GM19468 (cell line): ENCODE results near the gene ADAMTS6.

Experiments used
- ATAC-seq: cut with Tn5 transposase; IDR thresholded peaks from one replicate; pipeline ENCODE4 v1.9.1; 2021; ENCODE audit warnings: mild to moderate bottlenecking, moderate library complexity, moderate number of reproducible peaks; ENCODE audit not compliant: unreplicated experiment; ENCODE audit errors: extremely low read depth

ADAMTS6 gene

DNA sequence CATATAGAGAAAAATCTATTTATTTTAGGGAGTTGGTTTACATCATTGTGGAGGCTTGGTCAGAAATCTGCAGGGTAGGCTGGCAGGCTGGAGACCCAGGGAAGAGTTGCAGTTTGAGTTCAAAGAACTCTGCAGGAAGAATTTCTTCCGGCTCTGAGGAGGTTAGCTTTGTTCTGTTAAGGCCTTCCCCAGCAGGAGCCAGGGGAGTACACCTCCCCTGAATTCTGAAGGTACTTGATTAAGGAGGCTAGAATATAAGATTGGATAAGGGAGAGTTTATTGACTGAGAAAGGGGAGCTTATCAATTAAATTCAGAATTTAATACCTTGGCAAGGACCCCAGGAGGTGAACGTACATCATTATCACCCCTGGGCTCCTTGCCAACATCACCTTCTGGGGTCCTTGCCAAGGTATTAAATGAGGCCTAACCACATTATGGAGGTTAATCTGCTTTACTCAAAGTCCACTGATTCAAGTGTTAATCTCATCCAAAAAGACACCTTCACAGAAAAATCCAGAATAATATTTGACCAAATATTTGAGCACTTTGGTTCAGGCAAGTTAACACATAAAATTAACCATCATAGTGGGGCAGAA is 361.3 kb downstream of the ADAMTS6 start:
- ATAC-seq = no peak

DNA sequence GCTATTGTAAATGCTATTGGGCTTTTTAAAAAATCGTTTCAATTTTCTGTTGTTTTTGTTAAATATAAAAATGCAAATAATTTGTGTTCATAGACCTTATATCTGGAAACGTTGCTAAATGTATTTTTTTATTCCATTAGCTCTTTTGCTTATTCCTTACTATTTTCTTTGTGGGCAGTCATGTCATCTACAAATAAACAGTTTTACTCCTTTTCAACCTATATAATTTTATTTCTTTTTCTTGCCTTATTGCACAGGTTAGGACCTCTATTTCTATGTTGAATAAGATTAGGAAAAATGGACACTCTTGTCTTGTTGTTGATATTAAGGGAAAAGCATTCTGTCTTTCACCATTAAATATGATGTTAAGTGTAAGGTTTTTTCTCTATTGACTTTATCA is 364.2 kb downstream of the ADAMTS6 start:
- ATAC-seq = no peak

DNA sequence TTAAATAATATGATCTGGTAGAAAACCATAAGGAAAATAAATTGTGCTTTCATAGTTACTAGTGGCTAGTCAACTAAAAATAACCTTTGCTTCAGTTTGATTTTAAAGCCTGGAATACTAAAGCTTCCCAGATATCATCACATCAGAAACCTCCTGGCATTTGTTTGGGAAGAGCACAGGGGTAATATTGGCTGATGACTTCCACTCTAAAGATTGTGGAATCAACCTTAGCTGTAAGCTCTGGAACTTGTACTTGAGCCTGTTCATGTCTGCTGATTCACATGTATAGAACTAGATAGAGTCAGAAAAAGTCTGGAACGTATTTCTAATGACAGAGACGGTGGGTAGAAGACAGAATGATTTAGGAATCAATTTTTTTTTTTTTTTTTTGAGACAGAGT is 367.9 kb downstream of the ADAMTS6 start:
- ATAC-seq = no peak

DNA sequence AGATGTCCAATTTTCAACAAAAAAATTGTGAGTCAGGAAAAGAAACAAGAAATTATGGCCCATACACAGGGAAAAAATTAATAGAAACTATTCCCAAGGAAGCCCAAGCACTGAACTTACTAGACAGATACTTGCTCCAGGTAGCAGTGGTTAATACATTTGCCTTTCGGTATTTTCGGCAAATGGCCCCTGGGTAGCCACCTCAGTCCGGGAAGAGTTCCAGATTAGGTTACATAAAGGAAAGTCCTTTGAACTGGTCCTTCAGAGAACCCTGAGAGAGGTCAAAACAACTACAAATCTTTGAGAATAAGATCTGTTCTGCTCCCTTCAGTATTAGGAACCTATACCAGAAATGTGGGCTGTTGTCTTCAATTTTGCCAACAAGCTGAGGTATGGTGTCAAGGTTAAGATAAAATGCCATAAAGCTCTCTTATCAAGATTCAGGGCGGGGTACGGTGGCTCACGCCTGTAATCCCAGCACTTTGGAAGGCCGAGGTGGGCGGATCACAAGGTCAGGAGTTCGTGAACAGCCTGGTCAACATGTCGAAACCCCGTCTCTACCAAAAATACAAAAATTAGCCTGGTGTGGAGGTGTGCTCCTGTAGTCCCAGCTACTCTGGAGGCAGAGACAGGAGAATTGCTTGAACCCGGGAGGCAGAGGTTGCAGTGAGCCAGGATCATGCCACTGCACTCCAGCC is 369.6 kb downstream of the ADAMTS6 start:
- no peak for ATAC-seq

DNA sequence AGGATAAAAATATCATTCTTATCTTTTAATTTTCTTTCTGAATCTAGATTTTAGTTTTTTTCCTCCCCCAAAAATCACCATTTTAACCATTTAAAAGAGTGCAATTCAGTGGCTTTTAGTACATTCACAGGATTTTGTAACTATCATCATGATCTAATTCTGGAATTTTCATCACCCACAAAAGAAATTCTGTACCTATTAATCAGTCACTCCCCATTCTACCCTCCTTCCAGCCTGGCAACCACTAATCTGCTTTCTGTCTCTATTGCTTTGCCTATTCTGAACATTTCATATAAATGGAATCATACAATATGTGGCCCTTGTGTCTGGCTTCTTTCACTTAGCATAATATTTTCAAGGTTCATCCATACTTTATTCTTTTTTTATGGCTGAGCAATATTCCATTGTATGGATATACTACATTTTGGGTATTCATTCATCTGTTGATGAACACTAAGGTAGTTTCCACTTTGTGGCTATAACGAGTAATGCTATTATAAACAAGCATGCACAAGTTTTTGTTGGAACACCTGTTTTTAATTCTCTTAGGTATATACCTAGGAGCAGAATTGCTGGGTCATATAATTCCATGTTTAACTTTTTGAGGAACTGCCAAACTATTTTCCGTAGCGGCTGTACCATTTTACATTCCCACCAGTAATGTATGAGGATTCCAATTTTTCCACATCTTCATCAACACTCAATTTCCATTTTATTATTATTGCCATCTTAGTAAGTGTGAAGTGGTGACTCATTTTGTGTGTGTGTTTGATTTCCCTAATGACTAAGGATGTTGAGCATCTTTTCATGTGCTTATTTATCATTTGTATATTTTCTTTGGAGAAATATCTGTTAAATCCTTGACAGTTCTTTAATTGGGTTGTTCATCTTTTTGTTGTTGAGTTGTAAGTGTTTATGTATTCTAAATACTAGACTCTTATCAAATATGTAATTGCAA is 372.7 kb downstream of the ADAMTS6 start:
- no peak for ATAC-seq

DNA sequence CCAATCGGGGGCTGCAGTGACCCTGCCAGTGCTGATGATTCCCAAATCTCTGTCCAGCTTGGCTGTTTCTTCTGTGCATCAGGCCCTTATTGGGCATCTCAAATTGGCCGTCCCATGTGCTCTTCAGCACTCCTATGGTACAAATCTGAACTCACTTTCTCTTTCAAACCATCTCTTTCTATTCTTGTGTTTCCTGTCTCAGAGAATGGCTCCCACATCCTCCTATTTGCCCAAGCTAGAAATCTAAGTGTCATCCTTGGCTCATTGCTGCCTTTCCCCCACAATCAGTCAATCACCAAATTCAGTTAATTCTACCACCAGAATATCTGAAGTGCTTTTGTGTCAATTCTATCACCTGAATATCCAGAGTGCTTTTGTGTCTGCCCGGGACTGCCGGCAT is 376.4 kb downstream of the ADAMTS6 start:
- no peak for ATAC-seq

DNA sequence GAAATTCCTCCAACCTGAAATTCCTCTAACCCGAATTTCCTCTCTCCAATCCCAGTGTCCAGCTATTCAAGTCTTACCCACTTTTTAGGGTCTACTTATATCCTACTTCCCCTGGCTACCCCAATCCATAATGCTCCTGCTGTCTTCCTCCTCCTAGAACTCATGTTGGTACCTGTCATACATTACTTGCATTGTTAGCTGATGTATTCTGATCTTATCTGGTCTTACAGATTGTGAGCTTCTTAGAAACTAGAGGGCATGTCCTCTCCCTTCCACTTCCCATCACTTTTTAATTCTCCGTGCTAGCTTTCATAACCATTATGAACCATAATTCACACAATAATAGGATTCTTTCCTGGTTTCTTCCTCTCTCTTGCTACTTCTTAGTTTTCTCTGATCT is 376.9 kb downstream of the ADAMTS6 start:
- no peak for ATAC-seq

DNA sequence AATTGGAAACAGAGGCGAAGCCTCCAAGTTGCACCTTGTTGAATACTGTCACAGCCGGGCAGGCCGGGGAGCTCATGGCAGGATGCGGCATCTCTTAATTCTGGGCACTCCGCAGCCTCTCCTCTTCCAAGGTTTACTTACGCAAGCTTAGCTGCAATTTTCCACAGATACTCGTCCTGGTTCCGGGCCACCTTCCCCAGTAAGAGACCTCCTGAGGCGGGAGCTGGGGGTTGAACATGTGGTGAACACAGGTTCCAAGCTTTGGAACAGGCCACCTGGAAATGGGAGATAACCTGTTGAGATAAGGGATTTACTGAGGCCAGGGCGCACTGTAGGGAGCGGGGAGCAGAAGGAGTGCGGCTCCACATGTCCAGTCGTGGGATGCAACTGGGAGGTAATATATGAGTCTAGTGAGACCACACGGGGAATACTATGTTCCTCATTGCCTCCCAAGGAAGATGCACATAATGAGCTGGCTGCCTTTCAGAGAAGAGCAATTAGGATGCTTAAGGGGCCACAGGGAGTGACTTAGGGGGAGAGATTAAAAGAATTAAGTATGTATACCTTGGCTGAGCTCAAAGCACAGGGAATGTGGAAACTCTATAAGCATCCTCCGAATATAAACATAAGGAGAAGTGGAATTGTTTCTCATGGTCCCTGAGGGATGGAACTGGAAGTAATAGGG is 377.8 kb downstream of the ADAMTS6 start:
- ATAC-seq = no peak

DNA sequence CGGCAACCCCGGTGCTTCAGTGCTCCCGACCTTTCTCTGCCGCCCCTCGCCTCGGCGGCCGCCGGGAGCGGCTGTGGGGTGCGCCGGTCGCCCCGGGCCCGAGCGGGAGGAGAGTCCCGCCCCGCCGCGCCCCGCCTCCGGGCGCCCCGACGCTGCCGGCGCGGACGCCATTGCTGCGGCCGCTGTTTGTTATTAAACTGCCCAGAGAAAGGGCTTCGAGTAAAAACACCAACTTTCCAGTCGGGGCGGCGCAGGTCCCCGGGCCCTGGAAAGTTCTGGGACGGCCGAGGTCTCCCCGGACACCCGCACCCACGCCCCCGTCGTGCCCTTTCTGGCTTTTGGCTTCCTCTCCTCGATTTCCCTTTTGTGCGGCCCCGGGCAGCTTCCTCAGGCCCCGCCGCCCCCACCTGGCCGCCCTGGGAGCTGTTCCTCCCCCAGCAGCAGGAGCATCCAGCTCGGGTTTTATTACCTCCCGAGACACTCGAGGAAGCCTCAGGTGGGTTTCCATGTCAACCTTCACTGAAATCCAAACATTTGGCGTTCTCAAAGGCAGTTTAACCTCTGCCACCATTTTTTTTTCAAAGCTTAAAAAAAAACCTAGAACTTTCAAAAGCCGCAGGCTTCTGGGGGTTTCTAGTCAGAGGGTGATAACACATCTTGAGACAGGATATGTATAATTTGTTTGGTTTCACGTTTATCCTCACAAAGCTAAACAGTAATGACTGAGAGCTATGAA is 378.6 kb downstream of the ADAMTS6 start:
- peak; percentile 67 for ATAC-seq

DNA sequence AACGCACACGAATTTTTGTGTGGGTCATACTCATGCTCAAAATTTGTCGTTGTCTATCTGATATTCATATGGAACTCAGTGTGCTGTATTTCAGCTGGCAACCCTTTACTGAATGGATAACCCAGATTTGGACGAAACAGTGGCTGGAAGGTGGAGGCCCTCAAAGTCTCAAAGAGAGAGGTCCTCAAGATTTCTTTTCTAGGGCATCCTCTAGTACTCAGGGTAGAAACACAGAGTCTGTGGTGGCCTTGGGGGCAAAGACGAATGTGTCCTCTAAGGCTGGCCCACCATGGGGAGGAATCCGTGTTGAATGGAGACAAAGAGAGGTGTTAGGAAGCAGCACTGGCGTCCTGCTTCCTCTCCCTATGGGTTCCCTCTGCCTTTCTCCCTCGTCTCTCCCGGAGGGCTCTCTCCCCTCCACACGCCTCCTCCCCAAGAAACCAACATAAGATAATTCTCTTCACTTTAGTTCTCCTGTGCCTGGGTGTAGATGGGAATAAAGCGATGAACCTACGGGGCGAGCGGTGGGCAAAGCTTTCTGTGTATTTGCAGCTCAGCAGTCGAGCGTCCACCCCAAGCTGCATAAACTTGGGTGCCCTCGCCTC is 379.2 kb downstream of the ADAMTS6 start:
- no peak for ATAC-seq

DNA sequence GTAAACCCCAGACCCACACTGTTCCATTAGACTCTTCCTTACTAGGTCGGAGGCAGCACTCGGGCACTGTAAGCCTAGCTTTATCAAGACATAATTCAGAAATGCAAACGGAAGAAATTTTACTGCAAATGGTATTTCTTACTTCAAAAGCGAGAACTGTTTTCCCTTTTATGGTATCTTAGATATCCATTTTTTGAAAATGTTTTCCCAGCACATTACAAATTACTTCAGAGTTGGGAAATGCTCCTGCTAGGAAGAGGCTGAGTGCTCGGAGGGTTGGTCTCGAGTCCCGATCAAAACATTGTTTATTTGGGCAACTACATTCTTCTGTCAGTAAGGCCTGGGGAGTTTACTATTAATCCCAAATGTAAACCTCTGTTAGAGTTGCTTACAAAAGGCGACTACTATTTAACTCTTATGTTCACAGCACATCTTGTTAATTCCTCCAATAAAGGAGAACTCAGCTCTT is 380.1 kb downstream of the ADAMTS6 start:
- no peak for ATAC-seq

DNA sequence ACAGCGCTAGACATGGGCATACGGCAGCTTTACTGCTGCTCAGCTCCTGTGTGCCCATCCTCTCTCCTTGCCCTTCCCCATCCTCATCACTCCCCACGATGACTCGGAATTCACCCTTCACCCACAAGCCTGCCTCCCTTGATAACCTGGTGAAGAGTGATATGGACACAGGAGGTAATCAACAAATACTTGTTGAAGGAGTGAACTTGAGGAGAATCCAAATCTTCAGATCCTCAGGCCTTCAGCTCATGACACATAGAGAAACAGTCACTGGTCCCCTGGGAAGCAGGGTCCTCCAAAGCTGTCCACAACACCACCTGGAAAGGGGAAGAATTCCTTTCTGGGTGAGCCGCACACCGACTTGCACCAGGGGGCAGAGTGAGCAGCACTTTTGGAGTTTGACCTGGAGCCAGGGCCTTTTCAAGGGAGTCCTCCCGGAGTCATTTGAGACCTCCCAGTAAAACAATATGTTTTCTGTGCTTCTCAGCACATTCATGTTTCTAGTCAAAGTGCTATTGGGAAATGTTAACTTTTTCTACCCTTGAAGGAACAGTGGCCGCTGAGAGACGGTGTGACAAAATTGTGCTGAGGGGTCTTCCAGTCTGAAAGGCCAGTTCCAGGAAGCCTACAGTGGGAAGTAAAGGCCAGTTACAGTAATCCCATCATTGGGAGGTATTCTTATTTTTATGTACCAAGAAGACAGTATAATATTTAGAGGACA is 380.6 kb downstream of the ADAMTS6 start:
- no peak for ATAC-seq
